CD4-positive, alpha-beta T cell treated with Interleukin-4 for 4 hours (primary cell): ENCODE results near the gene EMSY.
"Not testable (repeated sequence)": the region's sequence is repeated elsewhere in the genome, so short reads cannot be mapped to it uniquely, and the experiment has no call there.

ENCODE experiments used
- DNase-seq: peaks from one replicate; pipeline ENCODE4 v3.0.0-alpha.2; 2020

Gene EMSY

DNA sequence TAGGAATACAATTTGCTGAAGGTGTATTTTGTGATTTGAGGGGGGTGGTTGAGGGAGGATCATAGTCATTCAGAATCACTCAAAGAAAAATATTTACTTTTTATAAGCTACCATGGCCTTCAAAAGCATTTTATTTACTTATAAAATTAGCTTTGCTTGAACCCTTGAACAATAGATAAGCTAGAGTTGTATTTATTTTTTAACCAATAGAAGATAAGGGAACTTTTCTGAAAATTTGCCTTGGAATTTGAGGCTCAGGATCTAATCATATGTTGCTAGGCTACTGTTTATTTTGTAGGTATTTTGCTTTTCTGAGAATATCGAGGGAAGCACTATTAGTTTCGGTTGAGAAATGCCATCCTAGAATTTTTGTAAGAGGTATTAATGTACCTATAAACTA is 82.1 kb downstream of the EMSY start:
- DNase-seq, result no peak

DNA sequence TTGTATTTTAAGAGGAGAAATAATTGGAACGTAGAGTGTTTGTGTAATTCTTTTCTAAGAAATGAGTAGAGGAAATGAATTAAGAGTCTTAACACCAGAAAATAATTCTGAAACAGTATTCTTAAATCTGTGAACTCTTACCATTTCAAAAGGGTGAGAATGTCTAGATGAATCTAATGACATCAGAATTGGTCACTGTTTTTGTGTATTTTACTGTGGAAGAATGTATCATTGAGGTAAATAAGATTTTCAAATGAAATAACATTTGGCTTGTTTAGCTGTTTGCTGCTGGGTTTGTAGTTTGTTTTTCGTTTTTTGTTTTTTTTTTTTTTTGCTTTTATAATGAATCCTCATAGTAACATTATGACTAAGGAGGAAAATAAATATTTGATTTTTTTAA is 97.6 kb downstream of the EMSY start:
- no peak for DNase-seq

DNA sequence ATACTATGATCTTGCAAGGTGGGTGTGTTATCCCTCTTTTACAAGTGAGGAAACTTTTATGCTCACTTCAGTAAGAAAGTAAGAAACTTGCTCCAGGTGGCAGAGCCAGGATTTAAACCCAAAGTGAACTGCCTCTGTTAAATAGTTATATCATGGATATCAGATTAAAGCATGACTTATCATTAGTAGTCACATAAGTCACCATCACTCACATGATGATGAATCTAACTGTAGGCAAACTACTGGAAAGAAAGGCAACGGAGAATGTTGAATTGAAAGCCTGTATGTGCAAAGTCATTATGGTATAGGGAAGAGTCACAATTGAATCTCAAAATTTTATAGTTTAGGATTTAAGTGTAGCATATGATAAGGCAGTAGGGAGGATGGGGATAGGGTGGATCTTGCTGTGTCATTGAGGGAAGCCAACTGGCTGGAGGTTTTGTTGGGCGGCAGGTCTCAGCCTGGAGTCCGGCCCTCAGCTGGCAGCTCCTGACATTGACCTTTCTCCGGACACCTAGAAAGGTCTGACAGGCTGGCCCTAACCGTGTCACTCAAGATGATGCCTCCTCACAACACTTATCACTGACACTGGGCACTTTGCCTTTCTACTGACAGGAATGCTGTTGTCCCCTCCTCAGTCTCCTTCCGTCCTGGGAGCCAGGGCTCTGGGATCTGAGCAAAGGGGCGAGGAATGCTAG is 98.3 kb downstream of the EMSY start:
- DNase-seq, result no peak

DNA sequence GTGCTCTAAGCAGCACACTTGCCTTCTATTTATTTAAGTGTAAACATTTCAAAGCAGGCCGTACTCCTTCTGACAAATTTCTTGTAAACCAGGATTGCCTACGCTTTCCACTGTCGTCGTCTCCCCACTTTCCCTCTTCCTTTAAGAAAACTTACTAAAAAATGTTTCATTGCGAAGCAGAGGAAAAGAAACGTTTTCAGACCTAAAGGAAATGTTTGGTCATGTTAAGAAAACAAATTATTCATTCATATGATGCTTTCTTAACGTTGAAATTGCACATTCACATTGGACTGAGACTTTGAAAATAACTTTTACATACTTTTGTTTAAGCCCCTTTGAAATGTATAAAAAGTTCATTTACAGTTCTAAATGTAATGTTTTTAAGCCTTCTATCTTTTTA is 106.0 kb downstream of the EMSY start:
- no peak for DNase-seq

DNA sequence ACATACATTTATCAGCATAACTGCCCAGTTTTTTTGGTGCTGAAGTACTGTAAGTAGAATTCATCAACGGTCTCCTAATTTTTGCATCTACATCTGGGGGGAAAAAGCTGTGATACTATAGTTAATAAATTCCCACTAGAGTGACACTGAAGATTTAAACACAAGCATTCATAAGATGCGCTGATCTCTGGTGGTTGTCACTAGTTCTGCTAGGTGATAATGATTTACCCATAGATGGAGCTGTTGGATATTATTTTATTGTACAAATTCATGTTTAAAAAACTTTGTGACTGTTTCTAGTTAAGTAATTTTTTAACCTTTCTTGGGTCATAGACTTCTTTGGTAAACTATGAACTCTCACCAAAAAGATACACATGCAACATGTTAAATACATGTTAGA is 106.6 kb downstream of the EMSY start:
- DNase-seq, result no peak

DNA sequence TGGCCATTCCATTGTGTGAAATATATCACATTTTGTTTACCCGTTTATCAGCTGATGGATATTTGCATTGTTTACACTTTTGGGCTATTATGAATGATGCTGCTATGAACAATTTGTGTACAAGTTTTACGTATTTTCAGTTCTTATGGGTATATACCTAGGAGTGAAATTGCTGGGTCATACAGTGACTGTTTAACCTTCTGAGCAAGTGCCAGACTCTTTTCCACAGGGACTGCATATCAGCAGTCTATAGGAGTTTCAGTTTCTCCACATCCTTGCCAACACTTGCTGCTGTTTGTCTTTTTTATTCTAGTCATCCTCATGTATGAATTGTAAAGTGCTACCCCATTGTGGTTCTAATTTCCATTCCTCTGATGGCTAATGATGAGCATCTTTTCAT is 108.2 kb downstream of the EMSY start:
- no peak for DNase-seq

DNA sequence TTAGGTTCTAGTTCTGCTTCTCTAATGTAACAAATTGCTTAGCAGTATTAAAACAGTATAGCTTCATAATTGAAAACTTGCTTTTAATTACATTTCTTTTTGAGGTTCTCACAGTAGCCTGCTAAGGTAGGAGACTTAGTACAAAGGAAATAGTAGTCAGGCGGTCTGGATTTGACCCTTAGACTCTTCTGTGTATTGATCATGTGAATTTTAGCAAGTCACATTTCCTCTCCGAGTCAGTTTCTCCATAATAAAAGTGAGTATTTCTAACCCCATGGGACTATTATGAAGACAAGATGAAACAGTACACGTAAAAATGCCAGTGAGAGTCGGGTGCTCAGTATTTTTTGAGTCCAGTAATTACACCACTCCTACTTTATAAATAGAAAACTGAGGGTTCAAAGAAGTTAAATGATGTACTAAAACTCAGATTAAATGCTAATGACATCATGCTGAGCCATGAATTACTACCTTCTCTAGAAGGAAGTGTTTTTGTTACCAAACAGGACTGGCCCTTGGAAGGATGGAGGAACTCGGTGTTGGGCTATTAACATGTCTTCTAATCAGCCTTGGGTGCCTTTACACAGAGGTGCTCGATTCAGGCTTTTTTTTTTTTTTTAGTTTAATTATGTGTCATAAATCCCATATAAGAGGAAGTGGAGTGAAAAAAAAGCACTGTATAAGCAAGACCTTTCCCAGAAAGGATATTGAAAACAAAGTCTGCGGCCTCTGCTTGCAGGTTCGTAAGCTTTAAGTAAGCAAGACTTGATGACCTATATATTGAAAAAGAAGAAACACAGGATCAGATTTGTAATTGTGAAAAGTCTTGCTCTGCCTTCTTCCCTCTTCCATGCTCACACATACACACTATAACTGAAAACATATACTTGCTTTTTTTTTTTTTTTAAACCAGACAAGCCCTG is 109.0 kb downstream of the EMSY start:
- peak; percentile 4 for DNase-seq

DNA sequence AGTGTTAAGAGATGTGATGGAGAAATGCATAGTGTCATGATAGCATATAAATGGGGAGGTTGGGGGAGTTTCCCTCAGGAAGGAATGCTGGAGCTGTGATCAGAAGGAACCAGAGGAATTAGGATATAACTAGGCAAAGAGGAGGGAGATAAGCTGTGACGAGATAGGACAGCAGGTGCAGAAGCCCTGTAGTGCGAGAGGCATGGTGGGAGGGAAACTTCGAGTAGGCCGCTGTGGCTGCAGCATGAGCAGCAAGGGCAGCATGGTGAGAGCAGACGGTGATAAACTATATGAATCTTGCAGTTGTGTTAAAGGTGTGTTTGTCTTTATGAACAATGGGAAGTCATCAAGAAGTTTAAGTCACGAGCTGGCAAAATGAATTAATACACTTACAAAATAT is 109.9 kb downstream of the EMSY start:
- DNase-seq, result no peak

DNA sequence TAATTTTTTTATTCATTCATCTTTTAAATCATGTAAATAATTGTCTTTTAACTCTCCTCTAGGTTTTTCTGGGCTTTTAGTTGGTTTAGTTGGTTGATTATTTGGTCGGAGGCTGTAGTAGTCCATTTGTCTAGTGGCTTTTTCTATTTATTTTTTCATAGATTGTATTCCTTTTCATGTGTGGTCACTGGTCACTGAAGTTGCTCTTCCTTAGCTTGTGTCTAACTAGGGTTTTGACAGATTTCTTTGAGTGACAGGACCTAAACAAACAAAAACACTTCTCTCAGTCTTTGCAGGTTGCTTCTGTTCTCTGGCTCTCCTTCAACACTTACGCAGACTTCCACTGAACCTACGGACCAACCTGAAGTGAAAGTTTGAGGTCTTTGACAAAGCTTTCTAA is 112.6 kb downstream of the EMSY start:
- DNase-seq, result no peak

DNA sequence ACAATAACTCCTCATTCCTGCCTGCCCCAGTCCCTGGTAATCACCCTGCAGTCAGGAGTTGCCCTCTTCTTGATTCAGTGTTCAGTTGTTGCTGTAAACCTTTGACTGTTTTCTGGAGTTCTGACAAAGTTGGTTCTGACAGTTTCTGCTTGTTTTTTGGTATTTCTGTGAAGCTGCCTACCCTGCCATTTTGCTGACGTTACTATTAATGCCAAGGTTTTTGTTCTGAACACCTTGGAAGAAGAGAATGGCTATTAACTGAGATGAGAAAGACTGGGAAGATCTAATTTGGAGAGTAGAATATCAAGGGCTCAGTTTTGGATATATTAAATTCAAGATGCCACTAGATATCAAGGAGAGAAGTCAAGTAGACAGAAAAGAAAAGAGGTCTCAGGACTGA is 113.7 kb downstream of the EMSY start:
- no peak for DNase-seq

DNA sequence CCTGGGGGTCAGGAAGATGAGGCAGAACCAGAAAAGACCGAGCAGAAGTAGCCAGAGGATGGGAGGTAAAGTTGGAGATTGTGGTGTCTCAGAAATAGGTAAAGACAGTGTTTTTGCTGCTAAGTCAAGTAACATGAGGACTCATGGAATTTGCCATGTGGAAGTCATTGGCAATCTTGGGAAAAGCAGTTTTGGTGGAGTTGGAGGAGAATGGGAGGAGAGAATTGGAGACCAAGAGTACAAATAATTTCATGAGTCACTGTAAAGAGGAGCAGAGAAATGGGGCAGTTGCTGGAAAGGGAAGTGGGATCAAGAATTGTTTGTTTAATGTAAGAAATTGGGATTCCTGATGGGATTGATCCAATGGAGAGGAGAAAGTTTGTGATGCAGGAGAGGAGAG is 114.1 kb downstream of the EMSY start:
- DNase-seq, result no peak

DNA sequence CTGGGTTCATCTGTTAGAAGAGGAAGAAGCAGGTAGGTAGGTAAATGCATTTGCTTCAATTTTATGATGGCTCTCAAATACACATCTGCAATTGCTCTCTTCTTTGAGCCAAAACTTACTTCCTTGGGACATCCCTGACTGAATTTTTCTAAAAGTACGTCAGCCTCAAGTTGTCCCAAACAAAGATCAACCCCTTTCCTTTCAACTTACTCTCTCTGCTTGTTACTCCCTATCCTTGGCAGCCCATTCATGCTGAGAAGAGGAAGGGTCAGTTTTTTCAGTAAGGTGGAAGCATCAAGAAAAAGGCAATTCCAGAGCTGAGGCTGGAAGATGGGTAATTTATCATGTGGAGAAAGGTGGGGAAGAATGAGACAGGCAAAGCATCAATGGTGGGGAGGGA is 114.5 kb downstream of the EMSY start:
- no peak for DNase-seq

DNA sequence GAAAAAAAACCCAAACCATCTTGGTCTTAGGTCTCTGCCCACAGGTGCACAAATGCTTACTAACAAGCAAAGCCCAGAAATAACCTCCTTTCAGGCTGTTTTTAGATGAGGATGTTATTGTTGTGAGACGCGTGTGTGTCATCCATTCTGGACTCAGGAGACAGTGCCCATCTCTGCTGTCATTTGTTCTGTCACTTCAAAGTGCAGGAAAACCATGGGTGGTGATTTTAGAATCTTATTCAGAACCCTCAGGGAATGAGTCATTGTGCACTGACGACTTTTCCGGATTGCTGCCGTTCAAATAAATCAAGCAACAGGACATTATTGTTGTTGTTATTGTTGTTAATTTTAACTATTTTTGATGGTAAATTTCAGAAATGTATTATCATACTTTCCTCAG is 115.4 kb downstream of the EMSY start:
- DNase-seq, result peak; percentile 69

DNA sequence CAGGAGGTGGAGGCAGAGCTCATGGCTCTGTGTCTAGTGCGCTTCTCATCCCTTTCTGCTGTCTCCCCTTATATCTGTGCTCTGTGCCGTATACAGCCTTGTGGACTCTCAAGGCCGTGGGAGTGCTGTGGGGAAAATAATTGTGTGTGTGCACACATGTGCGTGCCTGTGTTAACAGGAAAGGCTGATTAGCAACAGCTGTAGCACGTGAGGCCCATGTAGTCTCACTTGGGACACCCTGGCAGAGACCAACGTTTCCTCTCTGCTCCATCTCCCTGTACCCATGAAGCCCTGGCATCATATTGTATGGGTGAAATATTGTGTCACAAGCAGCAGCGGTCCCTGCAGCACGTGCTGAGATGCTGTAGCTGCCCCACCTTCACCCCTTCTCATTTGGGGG is 116.4 kb downstream of the EMSY start:
- no peak for DNase-seq

DNA sequence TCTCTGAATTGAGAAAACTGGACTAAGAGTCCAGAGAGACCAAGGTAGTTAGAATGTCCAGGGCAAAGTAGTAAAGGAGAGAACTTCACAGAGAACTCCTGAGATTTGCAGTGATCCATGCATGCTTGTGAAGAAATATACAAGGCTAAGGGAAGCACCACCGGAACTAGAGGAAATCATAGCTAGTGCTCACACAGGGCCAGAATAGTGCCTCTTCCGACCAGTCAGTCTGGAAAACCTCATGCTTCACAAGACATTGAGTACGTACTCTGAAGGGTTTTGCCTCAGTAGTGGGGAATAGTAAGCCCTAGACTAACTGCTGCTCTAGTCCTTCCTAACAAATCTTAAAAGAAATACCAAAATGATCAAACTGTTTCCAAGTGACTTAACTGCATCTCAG is 117.7 kb downstream of the EMSY start:
- DNase-seq, result no peak

DNA sequence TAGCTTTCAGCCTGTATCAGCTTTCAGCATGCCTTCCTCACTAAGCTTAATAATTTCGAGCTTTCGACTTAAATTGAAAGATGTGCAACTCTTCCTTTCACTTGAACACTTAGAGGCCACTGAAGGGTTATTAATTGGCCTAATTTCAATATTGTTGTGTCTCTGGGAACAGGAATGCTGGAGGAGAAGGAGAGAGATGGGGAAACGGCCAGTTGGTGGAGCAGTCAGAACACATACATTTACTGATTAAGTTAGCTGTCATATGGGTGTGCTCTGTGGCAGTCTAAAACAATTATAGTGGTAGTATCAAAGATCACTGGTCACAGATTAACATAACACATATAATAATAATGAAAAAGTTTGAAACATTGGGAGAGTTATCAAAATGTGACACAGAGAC is 119.5 kb downstream of the EMSY start:
- DNase-seq, result no peak

DNA sequence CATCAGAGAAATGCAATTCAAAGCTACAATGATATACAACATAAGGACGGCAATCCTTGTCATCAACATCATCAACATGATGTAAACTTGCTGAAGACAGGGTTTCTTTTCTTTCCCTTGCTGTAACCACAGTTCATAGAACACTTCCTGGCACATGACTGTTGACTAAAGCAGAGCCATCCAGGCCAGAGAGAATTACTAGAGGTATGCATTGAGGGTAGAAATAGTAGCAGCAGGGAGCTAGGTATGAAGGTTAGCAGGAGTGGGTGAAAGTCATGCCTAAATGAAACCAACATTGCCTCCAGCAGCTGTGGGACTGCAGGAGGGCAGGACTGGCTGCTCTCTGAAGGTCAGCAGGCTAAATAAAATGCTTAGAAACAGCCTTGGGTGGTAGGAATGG is 122.0 kb downstream of the EMSY start:
- DNase-seq, result no peak

DNA sequence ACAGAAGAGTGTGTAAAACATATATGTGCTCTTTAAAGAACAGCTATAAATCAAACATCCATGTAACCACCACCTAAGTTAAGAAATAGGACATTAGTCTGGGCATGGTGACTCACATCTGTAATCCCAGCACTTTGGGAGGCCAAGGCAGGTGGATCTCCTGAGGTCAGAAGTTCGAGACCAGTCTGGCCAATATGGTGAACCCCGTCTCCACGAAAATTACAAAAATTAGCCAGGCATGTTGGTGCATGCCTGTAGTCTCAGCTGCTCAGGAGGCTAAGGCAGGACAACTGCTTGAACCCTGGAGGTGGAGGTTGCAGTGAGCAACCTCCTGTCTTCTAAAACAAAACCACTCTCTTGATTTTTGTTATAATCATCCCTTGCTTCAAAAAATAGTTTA is 122.4 kb downstream of the EMSY start:
- no peak for DNase-seq

DNA sequence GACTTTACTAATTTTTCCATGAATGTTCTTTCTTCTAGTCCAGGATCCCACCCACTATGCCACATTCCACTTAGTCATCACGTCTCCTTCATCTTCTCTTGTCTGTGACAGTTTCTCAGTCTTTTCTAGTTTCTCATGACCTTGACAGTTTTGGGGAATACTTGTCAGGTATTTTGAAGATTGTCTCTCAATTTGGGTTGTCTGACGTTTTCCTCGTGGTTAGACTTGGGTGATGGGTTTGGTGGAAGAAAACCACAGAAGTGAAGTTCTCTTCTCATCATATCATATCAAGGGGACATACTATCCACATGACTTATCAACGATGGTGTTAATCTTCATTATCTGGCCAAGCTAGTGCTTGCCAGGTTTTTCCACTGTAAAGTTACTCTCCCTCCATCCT is 123.3 kb downstream of the EMSY start:
- no peak for DNase-seq

DNA sequence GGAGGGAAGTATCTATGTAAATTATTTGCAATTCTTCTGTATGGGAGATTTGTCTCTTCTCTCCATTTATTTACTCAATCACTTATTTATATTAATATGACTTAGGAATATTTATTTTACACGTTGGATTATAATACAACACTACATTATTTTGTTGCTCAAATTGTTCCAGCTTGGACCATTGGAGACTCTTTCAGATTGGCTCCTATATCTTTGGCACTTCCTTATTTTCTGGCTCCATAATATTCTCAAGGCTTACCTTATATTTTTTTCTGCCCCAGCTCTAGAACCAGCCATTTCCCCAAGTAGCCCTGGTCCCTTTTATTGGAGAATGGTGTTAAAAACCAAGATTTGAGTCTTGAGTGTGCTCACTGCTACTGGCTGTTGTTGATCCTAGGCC is 123.8 kb downstream of the EMSY start:
- no peak for DNase-seq

DNA sequence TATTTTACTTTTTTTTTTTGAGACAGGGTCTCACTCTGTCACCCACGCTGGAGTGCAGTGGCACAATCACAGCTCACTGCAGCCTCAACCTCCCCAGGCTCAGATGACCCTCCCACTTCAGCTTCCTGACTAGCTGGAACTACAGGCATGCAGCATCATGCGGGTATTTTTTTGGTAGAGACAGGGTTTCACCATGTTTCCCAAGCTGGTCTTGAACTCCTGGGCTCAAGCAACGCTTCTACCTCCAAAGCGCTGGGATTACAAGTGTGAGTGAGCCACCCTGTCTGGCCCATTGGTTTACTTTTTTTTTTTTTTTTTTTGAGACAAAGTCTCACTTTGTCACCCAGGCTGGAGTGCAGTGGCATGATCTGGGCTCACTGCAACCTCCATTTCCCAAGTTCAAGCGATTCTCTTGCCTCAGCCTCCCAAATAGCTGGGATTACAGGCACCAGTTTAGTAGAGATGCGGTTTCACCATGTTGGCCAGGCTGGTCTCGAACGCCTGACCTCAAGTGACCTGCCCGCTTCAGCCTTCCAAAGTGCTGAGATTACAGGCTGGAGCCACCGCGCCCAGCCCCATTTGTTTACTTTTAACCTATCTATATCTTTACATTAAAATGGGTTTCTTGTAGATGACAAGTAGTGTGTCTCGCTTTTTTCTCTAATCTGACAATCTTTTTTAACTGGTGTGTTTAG is 127.5 kb downstream of the EMSY start:
- DNase-seq, result not testable (repeated sequence)

DNA sequence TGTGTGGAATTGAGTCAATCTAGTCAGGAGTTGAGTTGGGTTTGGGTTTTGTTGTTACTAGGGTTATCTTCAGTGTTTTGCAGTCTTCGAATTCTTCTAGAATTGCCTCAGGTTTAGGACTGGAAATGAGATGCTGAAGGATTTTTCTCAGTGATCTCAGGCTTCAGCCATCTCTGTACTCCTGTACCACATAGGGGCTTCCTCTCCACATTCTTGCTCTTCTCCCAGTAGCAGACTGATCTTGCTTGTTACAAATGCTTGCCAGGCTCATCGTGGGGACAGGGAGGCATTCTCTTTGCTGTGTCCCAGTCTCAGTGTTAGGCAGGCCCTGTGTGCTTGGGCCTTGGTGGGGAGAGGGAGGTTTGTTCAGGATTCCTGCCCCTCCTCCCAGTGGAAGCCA is 129.6 kb downstream of the EMSY start:
- no peak for DNase-seq

DNA sequence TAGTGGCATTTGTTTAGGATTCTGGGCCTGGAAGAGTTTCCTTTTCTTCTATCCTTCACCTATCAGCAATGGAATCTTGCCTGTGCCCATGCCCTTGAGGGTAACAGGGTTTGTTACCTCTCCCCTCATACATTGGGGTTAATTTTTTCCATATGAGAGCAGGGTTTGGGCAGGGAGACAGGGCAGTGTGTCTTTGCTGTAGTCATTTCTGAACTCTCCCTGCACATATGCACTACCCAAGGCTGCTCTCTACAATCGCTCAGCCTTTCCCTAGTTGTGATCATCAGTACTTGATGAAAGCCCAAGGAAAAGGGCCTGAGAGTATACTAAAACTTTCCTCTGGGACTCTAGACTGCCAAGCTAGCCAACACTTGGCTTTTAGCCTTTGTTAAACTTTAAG is 130.1 kb downstream of the EMSY start:
- no peak for DNase-seq
